Measurements from ENCODE around the gene PLK3.
"Not testable (repeated sequence)": the region's sequence is repeated elsewhere in the genome, so short reads cannot be mapped to it uniquely, and the experiment has no call there.

The PLK3 gene

DNA sequence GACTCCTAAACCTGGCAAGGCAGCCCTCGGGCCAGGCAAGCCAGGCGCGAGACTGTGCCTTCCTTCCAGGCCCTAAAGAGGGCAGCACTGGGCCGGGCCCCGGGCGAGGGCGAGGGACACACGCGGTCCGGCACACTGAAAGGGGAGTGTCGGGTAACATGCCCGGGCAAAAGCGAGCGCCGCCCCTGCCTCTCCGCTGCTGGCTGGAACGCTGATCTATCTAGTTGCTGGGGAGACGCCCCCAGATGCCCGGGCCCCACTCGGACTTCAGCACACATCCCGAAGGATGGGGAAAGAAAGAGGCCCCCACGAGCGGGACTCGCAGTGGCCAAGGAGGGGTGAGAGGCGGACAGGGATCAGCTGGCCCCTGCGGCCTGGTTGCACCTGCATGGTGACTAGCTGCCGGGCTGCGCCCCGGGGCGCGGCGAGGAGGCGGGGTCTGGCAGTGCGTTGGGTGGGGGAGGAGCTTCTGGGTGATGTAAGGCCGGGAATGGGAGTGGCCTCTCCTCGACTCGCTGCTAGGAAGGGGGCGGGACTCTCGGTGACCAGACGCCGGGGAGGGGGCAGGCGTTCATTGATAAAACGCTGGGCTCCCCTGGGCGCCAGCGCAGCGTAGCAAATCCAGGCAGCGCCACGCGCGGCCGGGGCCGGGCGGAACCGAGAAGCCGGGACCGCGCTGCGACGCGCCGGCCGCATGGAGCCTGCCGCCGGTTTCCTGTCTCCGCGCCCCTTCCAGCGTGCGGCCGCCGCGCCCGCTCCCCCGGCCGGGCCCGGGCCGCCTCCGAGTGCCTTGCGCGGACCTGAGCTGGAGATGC lies at the start of gene PLK3:
Gene PLK3 (plus strand): TSS at position 608 of the 815 bp plus-strand sequence. CDS start 87 bp downstream, at position 695.
- peak; percentile 97 for DNase-seq (ENCODE audit: low read depth, low spot score)

DNA sequence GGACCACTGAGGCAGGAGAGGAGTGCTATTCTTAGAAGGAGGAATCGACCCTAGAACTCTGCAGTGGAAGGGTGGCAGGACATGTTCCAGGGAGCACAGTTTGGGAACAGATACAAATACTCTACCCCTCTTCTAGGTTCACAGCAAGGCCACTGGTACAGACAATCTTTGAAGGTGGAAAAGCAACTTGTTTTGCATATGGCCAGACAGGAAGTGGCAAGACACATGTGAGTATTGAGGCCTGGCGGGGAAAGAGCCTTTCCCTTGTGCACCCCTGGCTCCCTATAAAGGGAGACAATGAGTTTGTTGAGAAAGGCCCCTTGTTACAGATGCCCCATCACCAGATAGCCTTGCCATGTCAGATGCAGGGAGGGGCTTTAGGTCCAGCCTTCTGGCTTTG lies 42.8 kb upstream of the PLK3 start:
- no peak for DNase-seq (ENCODE audit: low read depth, low spot score)

DNA sequence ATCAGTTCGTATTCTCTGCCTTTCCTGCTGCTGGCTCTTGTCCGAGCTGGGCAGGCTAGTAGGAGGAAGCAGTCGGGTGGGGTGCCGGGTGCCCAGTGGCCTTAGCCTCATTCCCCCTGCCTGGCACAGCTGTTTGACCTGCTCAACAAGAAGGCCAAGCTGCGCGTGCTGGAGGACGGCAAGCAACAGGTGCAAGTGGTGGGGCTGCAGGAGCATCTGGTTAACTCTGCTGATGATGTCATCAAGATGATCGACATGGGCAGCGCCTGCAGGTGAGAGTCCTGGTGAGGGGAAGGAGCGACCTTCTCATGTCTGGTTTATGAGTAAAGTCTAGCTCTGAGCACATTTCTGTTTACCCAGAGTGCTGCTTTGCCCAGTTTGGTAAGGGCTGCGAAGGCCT lies 41.1 kb upstream of the PLK3 start:
- no peak for DNase-seq (ENCODE audit: low read depth, low spot score)

DNA sequence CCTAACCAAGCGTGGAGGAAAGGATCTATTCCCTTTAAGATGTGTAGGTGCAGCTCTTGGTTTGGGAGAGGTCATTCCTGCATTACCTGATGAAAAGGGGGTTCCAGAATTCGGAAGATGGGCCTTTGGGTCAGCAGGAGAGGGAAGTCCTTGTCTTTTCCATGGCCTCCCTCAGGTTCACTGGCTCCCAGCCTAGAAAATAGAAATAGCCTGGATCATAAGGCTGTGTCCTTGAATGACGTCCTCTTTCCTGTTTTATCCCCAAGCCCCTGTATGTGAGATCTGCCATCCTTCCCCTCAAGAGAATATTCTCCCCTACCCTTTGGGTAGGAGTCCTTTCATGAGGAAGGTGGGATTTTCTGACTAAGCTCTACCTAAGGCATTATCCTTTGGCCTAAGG lies 39.3 kb upstream of the PLK3 start:
- DNase-seq (ENCODE audit: low read depth, low spot score): no peak

DNA sequence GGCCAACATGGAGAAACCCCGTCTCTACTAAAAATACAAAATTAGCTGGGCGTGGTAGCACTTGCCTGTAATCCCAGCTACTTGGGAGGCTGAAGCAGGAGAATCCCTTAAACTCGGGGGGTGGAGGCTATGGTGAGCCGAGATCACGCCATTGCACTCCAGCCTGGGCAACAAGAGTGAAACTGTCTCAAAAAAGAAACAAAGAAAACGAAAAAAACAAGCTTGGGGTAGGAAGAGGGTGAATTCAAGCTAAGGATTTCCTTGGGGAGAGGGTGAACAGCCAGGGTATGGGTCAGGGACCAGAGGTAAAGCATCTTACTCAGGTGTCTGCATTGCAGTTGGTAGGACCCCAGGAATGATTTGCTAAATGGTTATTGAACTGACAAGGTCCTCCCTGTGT lies 33.8 kb upstream of the PLK3 start:
- DNase-seq (ENCODE audit: low read depth, low spot score): not testable (repeated sequence)

DNA sequence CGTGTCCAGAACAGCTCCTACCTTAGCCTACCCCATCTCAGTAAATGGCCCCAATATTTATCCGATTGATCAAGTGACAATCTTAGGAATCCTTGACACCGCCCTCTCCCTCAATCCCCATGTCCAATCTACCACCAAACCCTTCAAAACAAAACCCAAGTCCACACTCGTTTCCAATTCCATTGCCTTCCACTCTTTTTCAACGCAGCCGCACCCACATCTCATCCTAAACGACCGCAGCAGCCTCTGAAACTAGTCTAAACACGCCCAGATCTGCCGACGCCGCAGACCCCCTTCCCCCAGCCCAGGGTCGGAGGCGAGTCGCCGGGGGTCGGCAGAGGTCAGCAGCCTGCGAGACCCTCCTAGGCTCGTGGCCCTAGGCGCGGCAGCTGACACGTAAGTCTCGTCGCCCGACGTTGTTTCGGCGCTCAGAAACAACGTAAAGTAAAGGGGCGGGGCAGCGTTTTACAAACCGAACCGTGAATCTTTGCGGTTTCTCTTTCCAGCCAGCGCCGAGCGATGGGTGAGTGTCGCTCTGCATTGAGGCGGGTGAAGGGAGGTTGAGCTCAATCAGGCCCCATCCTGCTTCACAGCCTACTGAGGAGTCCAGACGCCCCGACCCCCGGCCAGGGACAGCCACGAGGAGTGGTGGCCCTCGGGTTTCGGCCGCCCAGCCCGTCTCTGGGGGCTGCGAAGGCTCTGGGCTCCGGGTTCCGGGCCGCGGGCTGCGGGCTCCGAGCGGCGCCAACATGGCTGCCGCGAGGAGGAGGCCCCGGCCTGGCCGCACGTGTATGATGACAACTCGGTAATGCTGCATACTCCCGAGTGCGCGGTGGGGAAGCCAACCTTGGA lies 24.9 kb upstream of the PLK3 start, which contains the start of gene RPS8:
Gene RPS8 (plus strand): TSS at position 463 of the 852 bp plus-strand sequence. CDS start 57 bp downstream, at position 520.
- DNase-seq (ENCODE audit: low read depth, low spot score): peak; percentile 85

DNA sequence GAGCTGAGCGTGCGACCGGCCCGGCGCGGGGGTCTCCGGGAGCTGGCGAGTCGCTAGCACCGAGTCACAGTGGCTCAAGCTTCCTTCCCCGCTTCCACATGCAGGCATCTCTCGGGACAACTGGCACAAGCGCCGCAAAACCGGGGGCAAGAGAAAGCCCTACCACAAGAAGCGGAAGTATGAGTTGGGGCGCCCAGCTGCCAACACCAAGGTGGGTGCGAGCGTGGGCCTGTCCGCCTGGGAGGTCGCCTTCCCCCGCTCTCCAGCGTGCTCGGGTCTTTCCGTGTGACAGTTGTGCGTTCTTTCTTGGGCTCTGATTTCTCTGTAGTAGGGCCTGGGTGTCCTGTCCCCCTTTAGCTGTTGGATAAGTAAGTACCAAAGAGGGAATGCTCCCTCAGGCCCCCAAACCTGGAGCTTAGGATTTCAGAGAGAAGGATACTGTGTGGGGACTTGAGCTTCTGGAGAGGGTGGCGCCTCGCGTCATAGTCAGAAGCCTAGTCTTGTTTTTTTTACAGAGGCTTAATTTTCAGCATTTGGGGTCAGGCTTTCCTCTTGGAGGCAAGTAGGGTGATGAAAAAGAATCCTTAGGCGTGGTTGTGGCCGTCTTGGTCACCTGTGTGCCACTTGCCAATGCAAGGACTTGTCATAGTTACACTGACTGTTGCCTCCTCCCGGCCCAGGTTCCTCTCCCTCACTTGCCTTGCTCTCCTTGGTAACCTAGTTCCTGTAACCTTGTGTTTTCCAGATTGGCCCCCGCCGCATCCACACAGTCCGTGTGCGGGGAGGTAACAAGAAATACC lies 24.0 kb upstream of the PLK3 start:
- DNase-seq (ENCODE audit: low read depth, low spot score): no peak

DNA sequence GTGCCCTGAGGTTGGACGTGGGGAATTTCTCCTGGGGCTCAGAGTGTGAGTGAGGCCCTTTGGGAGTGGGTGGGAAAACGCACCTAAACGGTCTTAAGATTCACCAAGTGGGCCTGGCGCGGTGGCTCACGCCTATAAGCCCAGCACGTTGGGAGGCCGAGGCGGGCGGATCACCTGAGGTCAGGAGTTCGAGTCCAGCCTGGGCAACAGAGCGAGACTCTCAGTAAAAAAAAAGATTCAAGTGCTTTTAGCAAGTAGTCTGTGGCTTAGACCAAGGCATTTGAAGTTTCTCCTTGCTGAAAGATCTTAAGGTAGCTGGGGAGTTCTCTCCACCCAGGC lies 23.5 kb upstream of the PLK3 start:
- DNase-seq (ENCODE audit: low read depth, low spot score): no peak

DNA sequence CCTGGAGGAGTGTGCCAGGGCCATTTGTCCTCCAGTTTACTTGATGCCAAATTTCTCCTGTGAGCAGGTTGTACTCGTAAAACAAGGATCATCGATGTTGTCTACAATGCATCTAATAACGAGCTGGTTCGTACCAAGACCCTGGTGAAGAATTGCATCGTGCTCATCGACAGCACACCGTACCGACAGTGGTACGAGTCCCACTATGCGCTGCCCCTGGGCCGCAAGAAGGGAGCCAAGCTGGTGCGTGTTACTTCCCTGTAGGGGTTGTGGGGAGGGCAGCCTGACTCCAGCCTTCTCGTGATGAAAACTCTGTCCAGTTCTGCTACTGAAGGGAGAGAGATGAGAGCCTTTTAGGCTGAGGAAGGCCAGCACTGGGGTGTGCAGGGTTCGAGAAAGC lies 22.6 kb upstream of the PLK3 start:
- DNase-seq (ENCODE audit: low read depth, low spot score): no peak

DNA sequence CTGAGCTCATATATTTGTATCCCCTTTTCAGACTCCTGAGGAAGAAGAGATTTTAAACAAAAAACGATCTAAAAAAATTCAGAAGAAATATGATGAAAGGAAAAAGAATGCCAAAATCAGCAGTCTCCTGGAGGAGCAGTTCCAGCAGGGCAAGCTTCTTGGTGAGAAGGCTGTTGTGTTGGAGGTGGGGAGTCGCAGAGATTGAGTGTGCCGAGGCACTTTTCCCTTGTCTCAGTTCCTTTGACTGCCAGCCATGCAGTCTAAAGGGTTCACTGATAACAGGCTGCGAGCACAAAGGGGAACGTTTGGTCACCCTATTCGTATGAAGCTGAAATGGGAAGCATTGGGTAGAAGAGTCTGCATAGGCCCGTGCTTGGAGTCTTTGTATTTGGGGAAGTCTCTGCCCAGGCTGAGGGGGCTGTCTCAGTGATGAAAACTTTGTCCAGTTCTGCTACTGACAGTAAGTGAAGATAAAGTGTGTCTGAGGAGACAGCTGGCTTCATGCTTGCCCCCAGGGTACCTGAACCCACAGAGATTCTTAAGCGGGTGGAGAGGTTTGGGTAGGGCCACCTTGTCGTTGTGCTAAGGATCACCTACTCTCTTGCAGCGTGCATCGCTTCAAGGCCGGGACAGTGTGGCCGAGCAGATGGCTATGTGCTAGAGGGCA lies 22.1 kb upstream of the PLK3 start:
- DNase-seq (ENCODE audit: low read depth, low spot score): no peak

DNA sequence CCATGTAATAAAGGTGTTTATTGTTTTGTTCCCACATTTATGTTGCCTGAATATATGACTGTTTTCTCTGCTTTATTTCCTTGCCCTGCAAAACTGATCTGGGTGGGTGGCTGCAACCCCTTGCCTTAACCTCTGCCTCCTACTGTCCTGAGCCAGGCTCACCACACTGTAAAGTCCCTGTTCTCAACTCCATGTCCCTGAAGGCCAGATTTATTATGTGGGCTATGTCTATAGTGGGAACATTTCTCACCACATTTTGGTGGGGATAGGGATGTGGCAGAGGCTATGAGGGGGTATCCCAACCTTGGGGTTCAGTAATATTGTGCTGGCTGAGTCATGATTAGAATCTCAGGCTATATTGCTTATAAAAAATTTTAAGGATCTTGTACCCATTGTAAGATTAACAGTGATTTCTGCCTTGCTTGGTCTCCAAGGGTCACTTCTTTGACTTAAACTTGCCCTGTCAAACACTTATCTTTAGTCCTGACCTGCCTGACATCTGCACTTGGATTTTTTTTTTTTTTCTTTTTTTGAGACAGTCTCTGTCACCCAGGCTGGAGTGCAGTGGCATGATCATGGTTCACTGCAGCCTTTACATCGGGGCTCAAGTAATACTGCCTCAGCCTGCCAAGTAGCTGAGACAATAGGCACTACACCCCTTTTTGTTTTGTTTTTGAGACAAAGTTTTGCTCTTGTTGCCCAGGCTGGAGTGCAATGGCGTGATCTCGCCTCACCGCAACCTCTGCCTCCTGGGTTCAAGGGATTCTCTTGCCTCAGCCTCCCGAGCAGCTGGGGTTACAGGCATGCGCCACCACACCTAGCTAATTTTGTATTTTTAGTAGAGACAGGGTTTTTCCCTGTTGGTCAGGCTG lies 21.2 kb upstream of the PLK3 start:
- DNase-seq (ENCODE audit: low read depth, low spot score): no peak

DNA sequence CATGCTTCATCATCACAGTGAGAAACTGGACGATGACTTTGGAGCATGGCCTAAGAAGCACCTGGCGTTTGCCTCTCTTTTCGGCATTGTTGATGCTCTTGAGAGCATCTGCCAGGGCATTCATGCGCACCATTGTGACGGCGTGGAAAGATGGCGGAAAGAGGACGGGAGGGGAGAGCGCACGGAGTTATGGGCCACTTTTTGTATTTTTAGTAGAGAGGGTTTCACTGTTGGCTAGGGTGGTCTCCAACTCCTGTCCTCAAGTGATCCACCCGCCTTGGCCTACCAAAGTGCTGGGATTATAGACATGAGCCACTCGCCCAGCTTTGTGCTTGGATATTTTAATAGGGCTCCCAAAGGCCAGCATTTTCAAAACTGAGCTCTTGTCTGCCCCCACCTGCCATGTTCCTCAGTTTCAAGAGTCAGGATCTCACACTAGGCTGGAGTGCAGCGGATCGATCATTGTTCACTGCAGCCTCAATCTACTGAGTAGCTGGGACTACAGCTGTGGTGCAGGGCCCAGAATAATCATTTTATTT lies 19.5 kb upstream of the PLK3 start:
- DNase-seq (ENCODE audit: low read depth, low spot score): no peak

DNA sequence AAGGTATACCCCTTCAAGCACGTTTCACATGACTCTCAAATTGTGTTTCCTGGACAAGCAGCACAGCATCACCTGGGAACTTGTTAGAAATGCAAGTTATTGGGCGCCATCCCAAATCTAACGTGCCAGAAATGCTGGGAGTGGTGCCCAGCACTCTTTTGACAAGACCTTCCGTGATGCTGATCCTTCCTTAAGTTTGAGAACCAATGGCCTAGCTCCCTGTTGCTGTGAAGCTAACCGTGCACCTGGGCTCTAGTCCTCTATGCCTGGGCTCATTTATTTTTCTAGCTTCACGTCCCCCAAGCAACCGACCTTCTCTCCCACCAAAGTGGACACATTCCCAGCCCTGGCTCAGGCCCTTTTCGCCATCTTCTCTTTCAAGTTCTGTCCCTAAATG lies 16.5 kb upstream of the PLK3 start:
- DNase-seq (ENCODE audit: low read depth, low spot score): no peak

DNA sequence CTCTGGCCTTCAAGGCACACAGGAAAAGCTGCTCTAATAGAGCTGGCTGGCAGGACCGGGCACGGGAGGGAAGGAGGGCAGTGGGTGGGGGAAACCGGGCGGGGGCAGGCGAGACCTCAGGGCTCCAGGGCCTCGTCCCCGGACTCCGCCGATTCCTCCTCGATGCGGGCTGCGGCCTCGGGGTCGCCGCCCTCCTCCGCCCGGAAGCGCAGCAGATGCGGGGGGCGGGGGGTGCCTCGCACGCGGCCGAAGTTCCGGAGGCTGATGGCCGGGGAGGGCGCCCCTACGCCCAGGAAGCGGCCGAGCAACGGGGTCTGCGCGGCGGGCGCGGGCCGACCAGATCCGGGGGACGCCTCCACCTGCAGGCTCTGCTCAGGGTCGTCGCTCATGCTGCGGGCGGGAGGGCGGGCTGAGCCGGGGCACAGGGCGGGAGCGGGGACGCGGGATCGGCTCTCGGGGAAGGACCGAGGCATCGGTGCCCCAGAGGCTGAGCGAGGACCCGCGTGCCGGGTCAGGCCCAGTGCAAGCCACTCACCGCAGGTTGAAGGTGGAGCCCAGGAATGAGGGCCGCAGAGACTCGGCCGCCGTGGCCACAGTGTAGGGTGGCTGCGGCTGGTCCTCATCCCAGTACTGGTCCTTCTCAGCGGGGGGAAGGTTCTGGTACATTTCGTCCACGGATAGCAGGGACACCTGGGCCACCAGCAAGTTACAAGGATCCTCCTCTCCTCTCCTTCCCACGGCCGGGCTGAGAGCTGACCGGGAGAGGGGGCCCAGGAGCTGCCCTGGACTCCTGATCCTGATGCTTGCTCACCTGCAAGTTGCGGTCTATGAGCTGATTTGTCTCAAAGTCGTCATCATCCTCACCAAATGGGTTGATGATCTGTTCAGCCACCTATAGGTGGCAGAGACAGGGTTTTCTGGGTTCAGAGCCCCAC lies 15.8 kb upstream of the PLK3 start:
- no peak for DNase-seq (ENCODE audit: low read depth, low spot score)

DNA sequence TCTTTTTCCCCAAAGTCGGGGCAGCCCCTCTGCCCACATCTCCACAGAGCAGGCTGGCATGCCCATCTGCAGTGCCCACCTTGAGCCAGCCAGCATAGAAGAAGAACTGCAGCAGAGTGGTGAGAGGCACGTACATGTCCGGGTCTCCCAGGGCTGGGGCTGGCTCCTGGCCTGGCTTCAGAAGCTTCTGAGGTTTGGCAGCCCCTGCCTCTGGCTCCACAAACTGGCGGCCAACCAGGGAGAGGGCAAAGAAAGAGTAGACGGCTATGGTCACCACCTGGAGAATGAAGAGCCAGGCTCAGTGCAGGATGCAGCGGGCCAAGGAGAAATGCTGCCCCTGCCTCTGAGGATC lies 15.2 kb upstream of the PLK3 start:
- no peak for DNase-seq (ENCODE audit: low read depth, low spot score)

DNA sequence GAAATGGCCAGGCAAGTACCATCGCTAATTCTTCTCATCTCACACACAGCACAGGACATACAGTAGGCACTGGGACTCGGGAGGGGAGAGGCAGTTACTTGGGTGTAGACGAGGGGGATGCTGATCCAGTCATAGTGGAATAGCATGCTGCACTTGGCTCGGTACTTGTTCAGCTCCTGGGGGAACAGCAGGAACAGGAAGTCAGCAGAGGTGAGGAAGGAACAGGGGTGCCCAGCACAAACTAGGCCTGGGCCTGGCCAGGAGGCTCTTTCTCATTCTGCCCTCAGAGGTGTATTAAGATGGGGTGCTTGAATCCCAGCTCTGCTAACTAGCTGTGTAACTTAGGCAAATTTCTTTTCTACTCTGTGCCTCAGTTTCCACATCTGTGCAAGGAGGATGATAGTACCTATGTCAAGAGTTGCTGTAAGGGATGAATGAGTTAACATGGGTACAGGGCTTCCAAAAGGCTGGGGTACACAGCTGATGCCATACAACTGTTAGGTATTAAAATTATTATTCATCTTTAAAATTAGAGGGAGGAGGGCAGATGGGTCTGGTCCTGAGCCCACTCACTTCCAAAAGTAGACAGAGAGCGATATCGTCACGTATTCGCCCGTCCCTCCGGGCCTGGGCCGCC lies 14.6 kb upstream of the PLK3 start:
- no peak for DNase-seq (ENCODE audit: low read depth, low spot score)

DNA sequence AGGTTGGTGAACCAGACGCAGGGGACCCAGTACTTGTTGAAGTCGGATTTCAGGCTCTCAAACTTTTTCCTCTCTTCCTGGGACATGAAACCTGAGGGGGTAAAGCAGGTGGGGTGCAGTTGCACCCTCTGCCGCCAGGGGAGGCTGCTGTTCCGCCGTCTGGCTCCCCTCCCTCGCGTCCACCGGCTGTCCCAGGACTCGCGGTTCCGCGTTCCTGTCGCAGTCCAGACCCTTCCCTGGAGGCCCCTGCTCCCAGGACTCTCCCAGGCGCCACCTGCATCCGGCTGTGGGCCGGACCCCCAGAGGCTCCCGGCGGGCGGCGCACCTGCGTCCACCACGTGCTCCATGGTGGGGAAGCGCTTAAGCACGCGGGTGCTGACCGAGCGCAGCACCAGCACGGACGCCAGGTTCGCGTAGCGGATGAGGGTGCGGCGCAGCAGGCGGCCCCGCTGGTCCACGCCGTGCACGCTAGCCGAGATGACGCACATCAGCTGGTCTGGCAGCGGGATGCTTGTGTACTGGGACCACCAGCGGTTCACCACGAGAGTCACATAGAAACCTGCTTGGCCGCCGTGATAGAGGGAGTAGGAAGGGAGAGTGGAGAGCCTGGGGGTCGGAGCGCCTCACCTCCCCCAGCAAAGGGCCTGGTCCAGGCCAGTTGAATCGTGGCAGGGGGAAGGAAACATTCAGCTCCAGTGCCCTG lies 13.9 kb upstream of the PLK3 start:
- DNase-seq (ENCODE audit: low read depth, low spot score): peak; percentile 59

DNA sequence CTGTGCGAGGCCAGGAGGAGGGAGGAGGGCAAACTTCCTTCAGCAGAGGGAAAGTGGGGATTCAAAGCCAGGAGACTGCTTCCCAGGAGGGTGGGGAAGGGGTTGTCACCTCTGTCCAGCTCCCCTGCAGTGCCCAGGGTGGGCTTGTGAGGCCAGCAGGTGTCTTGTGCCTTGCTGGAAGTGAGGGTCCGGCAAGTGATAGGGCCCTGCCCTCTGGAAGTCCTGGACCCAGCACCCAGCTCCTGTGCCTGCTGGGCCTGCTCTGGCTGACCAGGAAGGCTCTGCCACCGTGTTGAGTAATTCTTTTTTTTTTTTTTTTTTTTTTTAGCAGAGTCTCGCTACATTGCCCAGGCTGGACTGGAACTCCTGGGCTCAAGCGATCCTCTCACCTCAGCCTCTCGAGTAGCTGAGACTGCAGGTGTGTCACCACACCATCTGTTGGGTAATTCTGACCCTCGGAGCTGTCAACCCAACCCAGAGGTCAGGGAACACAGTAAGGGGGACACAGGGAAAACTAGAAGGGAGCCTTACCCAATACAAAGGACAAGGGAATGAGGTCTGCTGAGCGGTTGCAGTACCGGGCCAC lies 13.2 kb upstream of the PLK3 start:
- DNase-seq (ENCODE audit: low read depth, low spot score): no peak
